Mucosa of descending colon (tissue), 3 donors: ENCODE results near the gene SIK3. TPM values are rescaled to one million over a fixed set of nuclear protein-coding genes. Genes with fewer than 3 reads are reported as not detected.
A peak's percentile ranks its signal among the peaks of the same experiment; 100 is the strongest.

Experiments
- ATAC-seq: fragments of 200-7000 bp; cut with Tn5 transposase; one replicate; pipeline ENCODE4 v1.9.1; 2020; ENCODE audit warnings: mild to moderate bottlenecking, moderate library complexity
- DNase-seq, 3 donors: peaks; one replicate each; pipeline ENCODE4 v3.0.0-alpha.2; 2020
- H3K36me3 ChIP-seq: fragments of 200-600 bp; one replicate; pipeline ENCODE4 v1.8.0; 2021; ENCODE audit warnings: low read depth, mild to moderate bottlenecking
- H3K4me1 ChIP-seq: fragments of 200-600 bp; one replicate; pipeline ENCODE4 v1.8.0; 2021; ENCODE audit warnings: low read depth, mild to moderate bottlenecking
- H3K4me3 ChIP-seq: fragments of 200-600 bp; one replicate; pipeline ENCODE4 v1.8.0; 2021; ENCODE audit warnings: mild to moderate bottlenecking
- H3K9me3 ChIP-seq: fragments of 200-600 bp; one replicate; pipeline ENCODE4 v1.8.0; 2021; ENCODE audit warnings: mild to moderate bottlenecking
- intact Hi-C, 2 donors: fragments of 100-400 bp; cut with DNase I in 1 of 2; cut with micrococcal nuclease in 1 of 2; formaldehyde crosslinking; loops; one replicate each; pipeline versions ENCODE4 v1.11.0 to v1.11.1; 2022; cut with DNase I, micrococcal nuclease
- total RNA-seq, 3 donors: library from RNA; stranded (reverse); fragmentation: NEBNext Ultra II Directional in 2 of 3; extraction: Animal tissue kit (Norgen Biotek cat#: 25700) in 2 of 3; gene quantifications; one replicate each; pipeline versions ENCODE4 v1.2.1 to v1.2.4, GENCODE V29; 2021 to 2023
- TF ChIP-seq, protein P1 (sequence below): fragments of 200-600 bp; IDR thresholded peaks from one replicate; pipeline ENCODE4 v1.8.0; 2022; ENCODE audit warnings: antibody characterized with exemption, mild to moderate bottlenecking
- donor health status: DM: no; HTN: no; CAD: no; lungs with moderate emphysema.
- donor health status: DM: no; HTN: no; CAD: no.
- donor health status: DM: no; HTN: yes; CAD: no.

SIK3 gene
- total RNA-seq, 3 donors from 2014 or later, result 28.1 to 55.6 (median 41.8) TPM

DNA sequence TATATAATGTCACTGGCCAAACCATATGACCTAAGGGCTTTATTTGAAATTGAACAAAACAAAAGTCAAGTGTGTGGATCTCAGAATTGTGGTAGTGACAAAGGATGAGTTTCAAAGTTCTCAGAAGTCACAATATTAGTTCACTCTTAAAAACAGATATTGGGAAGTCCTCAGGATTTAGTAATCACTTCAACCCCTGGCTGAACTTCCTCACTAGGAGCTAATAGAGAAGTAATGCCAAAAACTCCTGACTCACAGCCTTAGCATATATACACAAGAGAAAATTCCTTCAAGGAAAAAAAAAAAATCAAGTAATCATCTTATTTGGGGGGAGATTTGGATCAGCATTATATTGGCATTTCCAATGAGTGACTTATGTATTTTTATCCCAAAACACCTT lies 185.2 kb downstream of the SIK3 start:
- Histone ChIP-seq H3K36me3 (no peaks in the 10 kb centered on the region), H3K4me1 (no peaks in the 10 kb centered on the region), H3K4me3 (no peak overlapping the region), H3K9me3 (no peaks in the 10 kb centered on the region)
- no peak for DNase-seq
- ATAC-seq, result peak; percentile 31
- intact Hi-C loops, result no loop called here
- TF ChIP-seq, protein P1, sequence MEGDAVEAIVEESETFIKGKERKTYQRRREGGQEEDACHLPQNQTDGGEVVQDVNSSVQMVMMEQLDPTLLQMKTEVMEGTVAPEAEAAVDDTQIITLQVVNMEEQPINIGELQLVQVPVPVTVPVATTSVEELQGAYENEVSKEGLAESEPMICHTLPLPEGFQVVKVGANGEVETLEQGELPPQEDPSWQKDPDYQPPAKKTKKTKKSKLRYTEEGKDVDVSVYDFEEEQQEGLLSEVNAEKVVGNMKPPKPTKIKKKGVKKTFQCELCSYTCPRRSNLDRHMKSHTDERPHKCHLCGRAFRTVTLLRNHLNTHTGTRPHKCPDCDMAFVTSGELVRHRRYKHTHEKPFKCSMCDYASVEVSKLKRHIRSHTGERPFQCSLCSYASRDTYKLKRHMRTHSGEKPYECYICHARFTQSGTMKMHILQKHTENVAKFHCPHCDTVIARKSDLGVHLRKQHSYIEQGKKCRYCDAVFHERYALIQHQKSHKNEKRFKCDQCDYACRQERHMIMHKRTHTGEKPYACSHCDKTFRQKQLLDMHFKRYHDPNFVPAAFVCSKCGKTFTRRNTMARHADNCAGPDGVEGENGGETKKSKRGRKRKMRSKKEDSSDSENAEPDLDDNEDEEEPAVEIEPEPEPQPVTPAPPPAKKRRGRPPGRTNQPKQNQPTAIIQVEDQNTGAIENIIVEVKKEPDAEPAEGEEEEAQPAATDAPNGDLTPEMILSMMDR, result no peak

DNA sequence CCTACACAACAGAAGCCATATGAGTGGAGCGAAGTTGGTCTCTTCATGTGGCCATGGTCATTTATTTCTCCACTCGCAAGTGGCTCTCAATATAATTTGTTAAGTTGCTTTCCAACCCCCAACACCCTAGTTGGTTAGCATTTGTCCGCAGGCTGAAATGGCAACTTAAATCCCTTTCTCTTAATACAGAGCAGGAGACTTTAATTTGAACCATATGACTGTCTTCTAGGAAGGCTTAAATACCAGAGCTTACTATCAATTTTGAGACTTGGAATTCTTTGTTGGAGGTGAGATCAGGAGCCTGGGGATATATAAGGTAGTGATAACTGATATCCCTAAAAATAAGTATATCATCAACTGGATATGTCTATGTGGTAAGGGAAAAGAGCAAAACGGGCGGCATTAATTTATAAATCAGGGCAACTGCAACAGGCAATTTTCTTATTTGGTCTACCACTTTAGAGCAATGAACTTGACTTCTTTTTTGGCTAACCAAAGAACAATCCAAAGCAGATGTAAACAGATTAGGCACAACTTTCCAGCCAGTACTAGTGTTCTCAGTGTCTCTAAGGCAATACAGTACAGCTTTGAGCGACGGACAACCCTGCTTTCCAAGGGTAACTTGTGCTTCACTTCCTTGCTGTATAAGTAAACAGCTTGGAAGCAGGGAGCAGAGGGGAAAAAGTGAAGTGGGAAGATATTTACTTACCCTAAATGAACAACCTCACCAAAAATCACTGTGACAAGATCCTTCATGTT lies 186.1 kb downstream of the SIK3 start:
- TF ChIP-seq, protein P1, result no peak
- intact Hi-C loops, result no loop called here
- Histone ChIP-seq H3K36me3 (no peaks in the 10 kb centered on the region), H3K9me3 (no peaks in the 10 kb centered on the region), H3K4me1 (no peaks in the 10 kb centered on the region), H3K4me3 (no peak overlapping the region)
- ATAC-seq, result no peak
- DNase-seq, result no peak

DNA sequence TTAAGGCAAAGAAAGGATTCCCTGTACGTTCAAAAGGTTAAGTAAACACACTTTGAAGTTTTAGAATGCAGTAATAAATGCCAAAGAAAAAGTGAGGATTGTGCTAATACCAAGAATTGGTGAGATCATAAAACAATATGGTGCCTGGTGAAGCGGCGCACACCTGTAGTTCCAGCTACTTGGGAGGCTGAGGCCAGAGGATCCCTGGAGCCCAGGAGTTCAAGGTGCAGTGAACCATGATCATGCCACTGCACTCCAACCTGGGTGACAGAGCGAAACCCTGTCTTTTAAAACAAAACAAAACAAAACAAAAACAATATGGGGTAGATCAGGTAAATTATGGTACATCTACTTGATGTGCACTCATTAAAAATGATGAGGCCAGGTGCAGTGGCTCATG lies 187.4 kb downstream of the SIK3 start:
- Histone ChIP-seq H3K4me1 (no peaks in the 10 kb centered on the region), H3K36me3 (no peaks in the 10 kb centered on the region), H3K4me3 (no peak overlapping the region), H3K9me3 (no peaks in the 10 kb centered on the region)
- intact Hi-C loops, result no loop called here
- TF ChIP-seq, protein P1, result no peak
- DNase-seq, result no peak
- no peak for ATAC-seq

DNA sequence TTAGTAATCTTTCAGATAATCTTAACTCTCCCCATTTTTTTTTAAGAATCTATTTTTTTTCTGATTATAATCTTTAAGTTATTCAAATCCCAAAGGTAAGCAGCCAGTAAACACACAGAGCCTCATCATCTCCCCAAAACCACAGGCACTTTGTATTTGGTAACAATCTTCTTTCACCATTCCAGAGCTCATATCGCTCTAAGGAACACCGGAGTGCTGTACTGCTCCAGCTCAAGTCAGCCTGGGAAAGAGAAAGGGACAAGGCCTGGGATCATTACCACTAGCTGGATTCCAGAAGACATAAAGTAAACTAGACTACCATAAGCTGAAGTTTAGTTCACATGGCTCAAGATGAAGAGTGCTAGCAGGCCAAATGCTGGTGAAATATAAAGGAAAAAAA lies 187.8 kb downstream of the SIK3 start:
- Histone ChIP-seq H3K9me3 (no peaks in the 10 kb centered on the region), H3K4me1 (no peaks in the 10 kb centered on the region), H3K4me3 (no peak overlapping the region), H3K36me3 (no peaks in the 10 kb centered on the region)
- DNase-seq (no peak), ATAC-seq (no peak)
- TF ChIP-seq, protein P1, result no peak
- intact Hi-C loops, result no loop called here

DNA sequence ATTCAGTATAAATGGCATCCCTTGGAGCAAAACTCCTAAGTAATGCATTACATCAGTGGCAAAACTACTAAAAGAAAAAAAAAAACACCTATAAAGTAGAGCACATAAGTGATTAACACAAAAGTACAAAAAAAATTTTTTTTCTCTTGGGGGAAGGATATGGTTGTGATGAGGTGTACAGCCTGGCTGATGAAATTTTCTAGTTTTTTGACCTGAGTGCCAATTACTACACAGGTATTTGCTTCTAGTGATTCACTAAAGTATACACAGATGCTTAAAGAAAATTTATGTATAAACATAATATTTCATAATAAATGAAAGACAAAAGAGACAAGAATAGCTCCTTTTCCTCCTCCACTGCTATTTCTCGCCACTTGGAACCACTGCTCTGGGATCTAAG lies 189.0 kb downstream of the SIK3 start:
- no peak for DNase-seq
- Histone ChIP-seq H3K9me3 (no peaks in the 10 kb centered on the region), H3K4me3 (no peak overlapping the region), H3K36me3 (no peaks in the 10 kb centered on the region), H3K4me1 (no peaks in the 10 kb centered on the region)
- TF ChIP-seq, protein P1, result no peak
- intact Hi-C loops, result no loop called here
- ATAC-seq, result no peak

DNA sequence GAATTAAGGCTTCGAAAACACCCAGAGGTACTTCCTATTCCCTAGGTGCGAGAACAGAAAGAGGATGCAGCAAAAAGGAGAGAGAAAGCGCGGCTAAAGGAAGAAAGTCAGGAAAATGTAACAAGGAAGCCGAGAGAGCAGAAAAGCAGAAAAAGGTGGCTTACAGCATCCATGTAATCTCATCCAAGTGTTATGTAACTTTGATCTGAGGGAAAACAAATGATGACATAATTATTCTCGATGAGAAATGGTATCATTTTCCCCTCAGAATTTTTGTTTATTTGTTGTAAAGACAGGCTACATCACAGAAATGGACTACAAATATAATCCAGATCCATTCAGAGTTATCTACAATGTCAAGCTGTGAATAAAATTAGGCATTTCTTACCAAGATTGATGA lies 191.7 kb downstream of the SIK3 start:
- no peaks in the 10 kb centered on the region for H3K36me3 ChIP-seq
- TF ChIP-seq, protein P1, result no peak
- no peak overlapping the region for H3K4me3 ChIP-seq
- H3K4me1 ChIP-seq, result no peaks in the 10 kb centered on the region
- DNase-seq (no peak), ATAC-seq (no peak)
- intact Hi-C loops, result no loop called here
- H3K9me3 ChIP-seq, result no peaks in the 10 kb centered on the region
